HG03280 (cell line): ENCODE results near the gene MLLT10.
A peak's percentile ranks its signal among the peaks of the same experiment; 100 is the strongest.

ENCODE experiments used
- ATAC-seq: cut with Tn5 transposase; IDR thresholded peaks from one replicate; pipeline ENCODE4 v1.9.1; 2021; ENCODE audit warnings: mild to moderate bottlenecking, moderate library complexity; ENCODE audit not compliant: unreplicated experiment

The MLLT10 gene

GRCh38 chr10:21516242-21517131, 17.5 kb upstream of the MLLT10 start:
- ATAC-seq: peak; percentile 58

GRCh38 chr10:21517134-21518031, 16.6 kb upstream of the MLLT10 start:
- ATAC-seq: peak; percentile 76

- ATAC-seq: no peak
Measured at GRCh38 chr10:21518149-21518640, 15.8 kb upstream of the MLLT10 start.

- ATAC-seq: no peak
Measured at GRCh38 chr10:21518641-21519396, 15.2 kb upstream of the MLLT10 start.

GRCh38 chr10:21519397-21519933, 14.6 kb upstream of the MLLT10 start:
- no peak for ATAC-seq

GRCh38 chr10:21519941-21520436, 14.0 kb upstream of the MLLT10 start:
- no peak for ATAC-seq

- no peak for ATAC-seq
Measured at GRCh38 chr10:21520509-21520908, 13.5 kb upstream of the MLLT10 start.

GRCh38 chr10:21520949-21521348, 13.1 kb upstream of the MLLT10 start:
- ATAC-seq: no peak

- ATAC-seq: no peak
Measured at GRCh38 chr10:21521751-21522533, 12.1 kb upstream of the MLLT10 start.

- no peak for ATAC-seq
Measured at GRCh38 chr10:21522631-21523406, 11.2 kb upstream of the MLLT10 start.

GRCh38 chr10:21523557-21524008, 10.4 kb upstream of the MLLT10 start:
- no peak for ATAC-seq

GRCh38 chr10:21524131-21524525, 9.9 kb upstream of the MLLT10 start:
- ATAC-seq: no peak

GRCh38 chr10:21524526-21525366, 9.3 kb upstream of the MLLT10 start:
- ATAC-seq: no peak

GRCh38 chr10:21525367-21526187, 8.5 kb upstream of the MLLT10 start, which contains the start of gene SKIDA1:
Gene SKIDA1, minus strand, starts transcription at chr10:21525682. Its CDS starts 7,860 bp downstream, at chr10:21517822.
- peak; percentile 61 for ATAC-seq

- peak; percentile 27 for ATAC-seq
Measured at GRCh38 chr10:21526188-21526859, 7.7 kb upstream of the MLLT10 start.
